Parathyroid adenoma (tissue), 2 donors: ENCODE results near the gene RPS3A.
"Not testable (repeated sequence)": the region's sequence is repeated elsewhere in the genome, so short reads cannot be mapped to it uniquely, and the experiment has no call there.

ENCODE experiments used
- H2AFZ ChIP-seq: fragments of 300-600 bp; sonication (generic); one replicate; pipeline ENCODE4 v1.7.0; 2017; ENCODE audit warnings: antibody characterized with exemption, mild to moderate bottlenecking
- H3K27ac ChIP-seq: fragments of 300-600 bp; sonication (generic); one replicate; pipeline ENCODE4 v1.7.0; 2017
- H3K27me3 ChIP-seq: fragments of 300-600 bp; sonication (generic); one replicate; pipeline ENCODE4 v1.7.0; 2017; ENCODE audit warnings: low read length; ENCODE audit not compliant: control insufficient read depth, insufficient read depth
- H3K36me3 ChIP-seq: fragments of 300-600 bp; sonication (generic); one replicate; pipeline ENCODE4 v1.7.0; 2017; ENCODE audit warnings: low read length; ENCODE audit not compliant: control insufficient read depth, insufficient read depth
- H3K4me1 ChIP-seq: fragments of 300-600 bp; sonication (generic); one replicate; pipeline ENCODE4 v1.7.0; 2017; ENCODE audit warnings: control low read depth
- H3K4me2 ChIP-seq: fragments of 300-600 bp; sonication (generic); one replicate; pipeline ENCODE4 v1.7.0; 2017; ENCODE audit warnings: low read length
- H3K4me3 ChIP-seq: fragments of 300-600 bp; sonication (generic); one replicate; pipeline ENCODE4 v1.7.0; 2017; ENCODE audit warnings: low read depth, low read length
- H3K79me2 ChIP-seq: fragments of 300-600 bp; sonication (generic); one replicate; pipeline ENCODE4 v1.7.0; 2017; ENCODE audit warnings: control low read depth
- H3K9ac ChIP-seq: fragments of 300-600 bp; sonication (generic); one replicate; pipeline ENCODE4 v1.7.0; 2017; ENCODE audit warnings: mild to moderate bottlenecking
- H3K9me3 ChIP-seq: fragments of 300-600 bp; sonication (generic); one replicate; pipeline ENCODE4 v1.7.0; 2017; ENCODE audit warnings: low read length; ENCODE audit not compliant: control insufficient read depth
- TF ChIP-seq, protein P1 (sequence below): fragments of 300-600 bp; sonication (generic); IDR thresholded peaks from one replicate; pipeline ENCODE4 v1.7.0; 2017; ENCODE audit warnings: antibody characterized with exemption, mild to moderate bottlenecking
- donor health status: primary hyperparathyroidism.

The RPS3A gene

DNA sequence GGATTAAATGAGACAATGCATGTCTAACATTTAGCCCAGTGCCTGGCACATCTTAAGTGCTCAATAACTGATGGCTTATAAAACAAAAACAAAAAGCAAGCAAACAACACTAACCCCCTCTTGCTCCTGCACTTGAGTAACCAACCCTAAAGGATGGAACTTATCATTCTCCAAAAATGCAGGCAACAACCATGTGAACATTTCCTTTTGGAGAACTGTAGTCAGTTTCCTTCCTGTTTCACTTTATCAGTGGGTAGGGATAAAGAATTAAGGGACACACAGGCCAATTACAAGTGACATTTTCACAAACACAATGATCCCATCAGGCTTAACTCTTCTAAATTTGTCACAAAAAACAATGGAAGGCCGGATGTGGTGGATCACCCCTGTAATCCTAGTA, 30.4 kb downstream of the RPS3A start:
- Histone ChIP-seq H3K79me2 (no peaks in the 10 kb centered on the region), H3K4me2 (no peak overlapping the region), H3K4me3 (no peak overlapping the region), H3K27ac (no peak overlapping the region), H3K27me3 (no peaks in the 10 kb centered on the region), H3K9me3 (no peaks in the 10 kb centered on the region), H3K36me3 (no peaks in the 10 kb centered on the region), H3K9ac (no peak overlapping the region), H2AFZ (no peak overlapping the region), H3K4me1 (no peaks in the 10 kb centered on the region)
- TF ChIP-seq, protein P1, sequence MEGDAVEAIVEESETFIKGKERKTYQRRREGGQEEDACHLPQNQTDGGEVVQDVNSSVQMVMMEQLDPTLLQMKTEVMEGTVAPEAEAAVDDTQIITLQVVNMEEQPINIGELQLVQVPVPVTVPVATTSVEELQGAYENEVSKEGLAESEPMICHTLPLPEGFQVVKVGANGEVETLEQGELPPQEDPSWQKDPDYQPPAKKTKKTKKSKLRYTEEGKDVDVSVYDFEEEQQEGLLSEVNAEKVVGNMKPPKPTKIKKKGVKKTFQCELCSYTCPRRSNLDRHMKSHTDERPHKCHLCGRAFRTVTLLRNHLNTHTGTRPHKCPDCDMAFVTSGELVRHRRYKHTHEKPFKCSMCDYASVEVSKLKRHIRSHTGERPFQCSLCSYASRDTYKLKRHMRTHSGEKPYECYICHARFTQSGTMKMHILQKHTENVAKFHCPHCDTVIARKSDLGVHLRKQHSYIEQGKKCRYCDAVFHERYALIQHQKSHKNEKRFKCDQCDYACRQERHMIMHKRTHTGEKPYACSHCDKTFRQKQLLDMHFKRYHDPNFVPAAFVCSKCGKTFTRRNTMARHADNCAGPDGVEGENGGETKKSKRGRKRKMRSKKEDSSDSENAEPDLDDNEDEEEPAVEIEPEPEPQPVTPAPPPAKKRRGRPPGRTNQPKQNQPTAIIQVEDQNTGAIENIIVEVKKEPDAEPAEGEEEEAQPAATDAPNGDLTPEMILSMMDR = no peak

DNA sequence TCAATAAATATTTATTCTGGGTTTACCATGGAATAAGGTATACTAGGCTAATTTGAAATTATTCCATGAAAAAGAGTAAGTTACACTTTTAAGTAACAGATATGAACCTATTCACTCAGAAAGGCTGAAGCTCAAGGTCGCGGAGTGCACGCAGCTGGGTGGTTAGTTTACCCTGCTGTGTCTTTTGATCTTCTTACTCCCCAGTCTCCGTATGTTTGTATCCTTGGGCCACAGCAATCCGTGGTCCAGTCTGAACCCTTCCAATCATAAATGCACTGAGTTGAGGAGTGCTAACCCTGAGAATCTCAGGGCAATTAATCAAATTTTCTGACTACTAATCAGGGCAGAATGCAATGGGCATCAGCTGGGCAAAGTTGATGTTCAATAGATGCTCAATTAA, 33.9 kb downstream of the RPS3A start:
- Histone ChIP-seq H3K4me1 (no peaks in the 10 kb centered on the region), H3K36me3 (no peaks in the 10 kb centered on the region), H3K79me2 (no peaks in the 10 kb centered on the region), H3K27me3 (no peaks in the 10 kb centered on the region), H3K9me3 (no peaks in the 10 kb centered on the region), H3K4me3 (no peak overlapping the region), H3K4me2 (no peak overlapping the region), H2AFZ (no peak overlapping the region), H3K27ac (no peak overlapping the region), H3K9ac (no peak overlapping the region)
- TF ChIP-seq, protein P1 = no peak

DNA sequence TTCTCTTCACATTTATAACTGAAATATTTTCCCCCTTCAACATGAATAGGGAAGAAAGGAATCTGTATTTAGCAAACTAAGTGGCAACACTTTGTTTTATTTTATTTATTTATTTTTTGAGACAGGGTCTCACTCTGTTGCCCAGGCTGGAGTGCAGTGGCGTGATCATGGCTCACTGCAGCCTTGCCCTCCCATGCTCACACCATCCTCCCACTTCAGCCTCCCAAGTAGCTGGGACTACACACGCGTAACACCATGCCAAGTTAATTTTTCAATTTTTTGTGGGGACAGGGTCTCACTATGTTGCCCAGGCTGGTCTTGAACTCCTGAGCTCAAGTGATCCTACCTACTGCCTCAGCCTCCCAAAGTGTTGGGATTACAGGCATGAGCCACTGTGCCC, 36.6 kb downstream of the RPS3A start:
- H3K4me1 ChIP-seq, H3K36me3 ChIP-seq, H3K79me2 ChIP-seq, H3K4me2 ChIP-seq, H2AFZ ChIP-seq, H3K27ac ChIP-seq, H3K9me3 ChIP-seq, H3K27me3 ChIP-seq, H3K4me3 ChIP-seq, H3K9ac ChIP-seq: not testable (repeated sequence)

DNA sequence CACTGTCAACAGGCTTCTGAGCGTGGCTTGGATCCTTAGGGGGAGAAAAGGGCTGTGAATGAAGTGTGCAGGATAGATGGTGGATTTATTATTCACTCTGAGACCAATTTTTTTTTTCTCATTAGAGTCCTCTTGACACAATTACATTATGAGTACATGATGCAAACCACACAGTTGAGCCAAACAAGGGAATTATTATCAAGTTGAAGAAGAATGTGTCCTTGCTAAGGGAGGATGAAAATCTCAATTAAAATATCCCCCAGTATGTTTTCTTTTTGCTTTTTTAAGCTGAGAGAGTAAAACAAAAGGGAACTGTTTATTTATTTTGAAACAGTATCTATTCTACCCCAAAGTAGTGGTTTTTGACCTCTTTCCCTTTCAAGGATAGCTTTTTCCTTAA, 40.4 kb downstream of the RPS3A start:
- Histone ChIP-seq H3K79me2 (no peaks in the 10 kb centered on the region), H3K9ac (no peak overlapping the region), H3K27ac (no peak overlapping the region), H2AFZ (no peak overlapping the region), H3K4me2 (no peak overlapping the region), H3K27me3 (no peaks in the 10 kb centered on the region), H3K4me1 (no peaks in the 10 kb centered on the region), H3K9me3 (no peaks in the 10 kb centered on the region), H3K36me3 (no peaks in the 10 kb centered on the region), H3K4me3 (no peak overlapping the region)
- TF ChIP-seq, protein P1 = no peak

DNA sequence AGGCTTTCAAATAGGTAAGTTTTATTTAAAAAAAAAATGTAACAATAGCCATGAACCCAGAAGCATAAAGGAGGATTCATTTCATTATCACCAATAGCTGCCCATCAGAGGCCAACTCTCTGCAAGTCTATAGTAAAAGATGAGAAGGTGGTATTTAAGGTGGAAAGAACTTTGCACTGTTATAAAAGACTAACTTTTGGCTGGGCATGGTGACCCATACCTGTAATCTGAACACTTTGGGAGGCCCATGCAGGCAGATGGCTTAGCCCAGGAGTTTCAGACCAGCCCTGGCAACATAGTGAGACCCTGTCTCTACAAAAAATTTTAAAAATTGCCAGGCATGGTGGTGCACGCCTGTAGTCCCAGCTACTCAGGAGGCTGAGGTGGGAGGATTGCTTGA, 43.3 kb downstream of the RPS3A start:
- no peak overlapping the region for H3K27ac ChIP-seq
- H3K4me1 ChIP-seq = no peaks in the 10 kb centered on the region
- no peak overlapping the region for H3K4me2 ChIP-seq
- H3K9ac ChIP-seq = no peak overlapping the region
- no peak overlapping the region for H3K4me3 ChIP-seq
- no peaks in the 10 kb centered on the region for H3K9me3 ChIP-seq
- no peaks in the 10 kb centered on the region for H3K27me3 ChIP-seq
- no peak overlapping the region for H2AFZ ChIP-seq
- no peaks in the 10 kb centered on the region for H3K36me3 ChIP-seq
- TF ChIP-seq, protein P1 = no peak
- no peaks in the 10 kb centered on the region for H3K79me2 ChIP-seq
